Measurements from ENCODE around the gene MMS22L. TPM values are rescaled to one million over a fixed set of nuclear protein-coding genes. Genes with fewer than 3 reads are reported as not detected.
"Not testable (repeated sequence)": the region's sequence is repeated elsewhere in the genome, so short reads cannot be mapped to it uniquely, and the experiment has no call there.

Gene MMS22L
- polyA plus RNA-seq, 4 donors = 9.3 to 13.5 (median 12.4) TPM

DNA sequence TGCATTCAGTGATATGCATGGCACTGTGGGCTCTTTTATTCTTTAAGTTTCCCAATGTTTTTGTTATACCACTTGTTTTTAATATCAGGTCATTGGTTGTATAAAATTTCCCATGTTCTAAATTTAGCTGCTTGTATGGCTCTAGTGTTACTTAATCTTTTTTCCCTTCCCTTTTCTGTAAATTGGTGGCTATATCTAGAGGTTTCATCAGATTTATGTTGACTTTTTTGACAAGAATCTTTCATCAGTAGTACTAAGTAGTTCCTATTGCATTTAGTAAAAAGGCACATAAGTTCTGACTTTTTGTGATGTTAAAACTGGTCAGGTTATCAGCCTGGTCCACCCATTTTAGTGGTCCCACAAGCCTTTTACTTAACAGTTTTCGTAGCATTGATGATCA, 51.1 kb downstream of the MMS22L start:
- no peak for DNase-seq (ENCODE audit: low read depth in 4 of 4, low spot score in 2 of 4)

DNA sequence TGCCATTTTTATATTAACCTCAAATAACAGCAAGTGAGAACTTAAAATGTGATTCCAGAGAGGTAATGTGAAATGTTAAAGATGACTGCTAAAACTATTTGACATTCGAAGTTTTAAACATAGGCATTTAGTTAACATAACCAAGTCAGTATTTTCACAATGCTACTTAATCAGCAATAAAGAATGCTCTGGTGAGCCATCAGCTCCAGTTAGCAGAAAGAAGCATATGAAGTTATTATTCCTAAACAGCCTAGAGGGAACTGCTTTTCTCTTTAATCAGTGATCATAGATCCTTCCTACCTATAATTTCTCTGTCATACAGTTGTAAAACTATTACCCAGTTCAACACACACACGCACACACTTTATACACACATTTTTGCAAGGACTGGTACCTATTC, 60.1 kb downstream of the MMS22L start:
- no peak for DNase-seq (ENCODE audit: low read depth in 4 of 4, low spot score in 2 of 4)

- no peak for DNase-seq (ENCODE audit: low read depth in 4 of 4, low spot score in 2 of 4)
Observed at GRCh38 chr6:97218912-97219311, 64.1 kb downstream of the MMS22L start.

- DNase-seq (ENCODE audit: low read depth in 4 of 4, low spot score in 2 of 4) = peak in 2 of 4 donors; percentile 6
Observed at GRCh38 chr6:97215157-97215769, 67.8 kb downstream of the MMS22L start.

- DNase-seq (ENCODE audit: low read depth in 4 of 4, low spot score in 2 of 4) = no peak
Observed at GRCh38 chr6:97214671-97215070, 68.3 kb downstream of the MMS22L start.

GRCh38 chr6:97207383-97207782, 75.6 kb downstream of the MMS22L start:
- DNase-seq (ENCODE audit: low read depth in 4 of 4, low spot score in 2 of 4) = no peak

GRCh38 chr6:97205966-97206365, 77.0 kb downstream of the MMS22L start:
- DNase-seq (ENCODE audit: low read depth in 4 of 4, low spot score in 2 of 4) = no peak

DNA sequence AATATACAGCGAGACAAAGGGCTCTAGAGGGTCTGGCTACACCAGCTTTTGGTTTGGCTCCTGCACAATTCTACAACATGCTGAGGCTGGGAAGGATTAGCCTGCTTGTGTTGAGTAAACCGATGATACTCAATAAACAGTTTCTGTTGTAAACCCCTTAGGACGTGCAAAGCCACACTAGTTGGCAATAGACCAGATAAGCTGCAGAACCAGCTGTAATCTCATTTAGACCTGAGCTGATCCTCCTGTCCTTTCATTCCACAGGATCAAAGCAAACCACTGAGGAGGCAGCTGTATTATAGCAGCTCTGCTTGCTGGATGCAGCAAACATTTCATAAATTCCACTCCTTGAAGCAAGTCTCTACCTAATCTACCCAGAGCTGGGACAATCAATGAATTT, 79.7 kb downstream of the MMS22L start:
- DNase-seq (ENCODE audit: low read depth in 4 of 4, low spot score in 2 of 4) = no peak

DNA sequence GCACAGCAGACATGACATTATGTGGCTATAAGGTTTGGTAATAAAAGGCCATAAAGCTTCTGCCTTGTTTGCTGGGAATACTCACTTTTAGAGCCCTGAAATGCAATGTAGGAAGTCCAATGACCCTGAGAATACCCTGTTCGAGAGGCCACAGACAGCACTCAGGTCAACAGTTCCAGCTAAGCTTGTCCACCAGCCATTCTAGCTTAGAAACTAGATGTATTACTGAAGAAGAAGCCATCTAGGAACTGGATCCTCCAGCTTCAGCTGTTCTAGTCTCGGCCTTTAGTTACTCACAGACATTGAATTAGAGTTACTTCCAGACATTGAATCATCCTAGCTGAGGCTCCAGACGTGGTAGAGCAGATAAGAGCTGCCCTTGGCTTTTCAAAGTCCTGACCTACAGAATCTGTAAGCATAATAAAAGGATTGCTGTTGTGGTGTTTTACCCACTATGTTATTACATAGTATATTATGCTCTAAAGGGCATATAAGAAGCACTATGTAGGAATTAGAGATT, 84.9 kb downstream of the MMS22L start:
- no peak for DNase-seq (ENCODE audit: low read depth in 4 of 4, low spot score in 2 of 4)

DNA sequence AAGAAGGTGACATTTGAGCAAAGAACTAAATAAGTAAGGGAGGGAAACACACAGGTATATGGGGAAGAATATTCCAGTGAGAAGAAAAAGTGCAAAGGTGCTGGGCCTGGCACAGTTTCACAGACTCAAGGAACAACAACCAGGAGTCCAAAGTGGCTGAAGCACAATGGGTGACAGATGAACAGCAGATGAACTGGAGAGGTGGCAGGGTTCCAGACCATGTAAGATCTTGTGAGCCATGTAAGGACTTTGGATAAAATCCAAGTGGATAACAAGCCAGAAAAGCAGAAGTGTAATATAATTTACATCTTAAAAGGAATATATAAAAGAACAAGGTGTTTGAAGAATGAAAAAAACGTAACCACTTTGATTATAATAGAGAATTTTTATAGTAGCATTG, 87.9 kb downstream of the MMS22L start:
- no peak for DNase-seq (ENCODE audit: low read depth in 4 of 4, low spot score in 2 of 4)

- DNase-seq (ENCODE audit: low read depth in 4 of 4, low spot score in 2 of 4) = no peak
Observed at GRCh38 chr6:97189767-97190166, 93.2 kb downstream of the MMS22L start.

DNA sequence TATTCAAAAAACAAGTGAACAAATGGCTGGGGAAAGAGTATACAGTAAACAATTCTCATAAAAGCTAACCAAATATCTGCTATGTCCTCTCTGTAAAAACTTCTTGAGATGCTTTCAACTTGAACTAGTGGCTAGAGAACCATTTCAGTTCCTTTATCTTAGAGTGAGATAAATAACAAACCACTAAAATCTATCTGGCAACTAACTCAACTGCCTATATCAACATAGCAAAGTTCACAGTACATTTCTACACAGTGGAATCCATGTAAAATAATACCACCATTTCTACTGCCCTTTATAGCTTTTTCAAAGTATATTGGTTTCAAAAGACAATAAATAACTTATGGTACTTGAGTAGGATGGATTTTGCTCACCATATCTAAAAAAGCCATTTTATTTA, 95.1 kb downstream of the MMS22L start:
- no peak for DNase-seq (ENCODE audit: low read depth in 4 of 4, low spot score in 2 of 4)

GRCh38 chr6:97186416-97186999, 96.5 kb downstream of the MMS22L start:
- peak in 3 of 4 donors; percentile 15 to 59 (median 16) for DNase-seq (ENCODE audit: low read depth in 4 of 4, low spot score in 2 of 4)

GRCh38 chr6:97177905-97178304, 105.1 kb downstream of the MMS22L start:
- DNase-seq (ENCODE audit: low read depth in 4 of 4, low spot score in 2 of 4) = peak in 1 of 4 donors; percentile 6

- no peak for DNase-seq (ENCODE audit: low read depth in 4 of 4, low spot score in 2 of 4)
Observed at GRCh38 chr6:97176468-97176867, 106.5 kb downstream of the MMS22L start.

GRCh38 chr6:97175806-97176205, 107.2 kb downstream of the MMS22L start:
- no peak for DNase-seq (ENCODE audit: low read depth in 4 of 4, low spot score in 2 of 4)

GRCh38 chr6:97174471-97174870, 108.5 kb downstream of the MMS22L start:
- no peak for DNase-seq (ENCODE audit: low read depth in 4 of 4, low spot score in 2 of 4)

DNA sequence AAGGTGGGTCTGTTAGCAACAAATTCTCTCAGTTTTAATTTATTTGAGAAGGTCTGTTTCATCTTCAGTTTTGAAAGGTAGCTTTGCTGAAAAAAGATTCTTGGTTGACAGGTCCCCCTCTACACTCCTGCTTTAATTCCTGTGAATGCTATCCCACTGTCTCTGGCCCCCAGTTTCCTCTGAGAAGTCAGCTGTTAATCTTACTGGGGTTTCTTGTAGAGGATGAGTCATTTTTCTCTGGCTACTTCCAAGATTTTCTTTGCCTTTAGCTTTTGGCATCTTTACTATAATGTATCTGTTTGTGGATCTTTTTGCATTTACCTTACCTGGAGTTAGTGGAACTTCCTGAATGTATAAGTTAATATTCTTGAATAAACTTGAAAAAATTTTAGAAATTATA, 122.7 kb downstream of the MMS22L start:
- DNase-seq (ENCODE audit: low read depth in 4 of 4, low spot score in 2 of 4) = no peak

DNA sequence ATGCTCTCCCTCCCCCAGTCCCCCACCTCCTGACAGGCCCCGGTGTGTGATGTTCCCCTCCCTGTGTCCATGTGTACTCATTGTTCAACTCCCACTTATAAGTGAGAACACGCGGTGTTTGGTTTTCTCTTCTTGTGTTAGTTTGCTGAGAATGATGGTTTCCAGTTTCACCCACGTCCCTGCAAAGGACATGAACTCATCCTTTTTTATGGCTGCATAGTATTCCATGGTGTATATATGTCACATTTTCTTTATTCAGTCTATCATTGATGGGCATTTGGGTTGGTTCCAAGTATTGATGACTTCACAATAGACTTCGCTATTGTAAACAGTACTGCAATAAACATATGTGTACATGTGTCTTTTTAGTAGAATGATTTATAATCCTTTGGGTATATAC, 127.6 kb downstream of the MMS22L start:
- not testable (repeated sequence) for DNase-seq (ENCODE audit: low read depth in 4 of 4, low spot score in 2 of 4)

DNA sequence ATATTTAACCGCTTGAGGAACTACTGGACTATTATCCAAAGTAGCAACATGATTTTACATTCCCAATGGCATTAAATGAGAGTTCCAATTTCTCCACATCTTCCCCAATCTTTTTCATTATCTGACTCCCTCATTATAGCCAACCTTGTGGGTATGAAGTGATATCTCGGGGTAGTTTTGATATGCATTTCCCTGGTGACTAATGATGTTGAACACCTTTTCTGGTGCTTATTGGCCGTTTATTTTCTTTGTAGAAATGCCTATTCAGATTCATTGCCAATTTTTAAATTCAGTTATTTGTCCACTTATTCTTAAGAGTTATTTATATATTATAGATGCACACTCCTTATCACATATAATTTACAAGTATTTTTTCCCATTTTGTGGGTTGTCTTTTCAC, 129.0 kb downstream of the MMS22L start:
- no peak for DNase-seq (ENCODE audit: low read depth in 4 of 4, low spot score in 2 of 4)

- no peak for DNase-seq (ENCODE audit: low read depth in 4 of 4, low spot score in 2 of 4)
Observed at GRCh38 chr6:97151601-97152000, 131.4 kb downstream of the MMS22L start.

- DNase-seq (ENCODE audit: low read depth in 4 of 4, low spot score in 2 of 4) = no peak
Observed at GRCh38 chr6:97150932-97151331, 132.1 kb downstream of the MMS22L start.
